ENCODE data around the gene IKZF5. TPM values are rescaled to one million over a fixed set of nuclear protein-coding genes. Genes with fewer than 3 reads are reported as not detected.

IKZF5 gene
- total and polyA plus RNA-seq, 2 donors (not counting 1 experiment from before 2014, with no cell fraction given) = 15.8 to 24.6 TPM

GRCh38 chr10:123013456-123014419 lies 5.1 kb upstream of the IKZF5 start:
- 93% methylated on average over 42 of the region's 43 CpGs for WGBS (ENCODE audit: insufficient coverage)
- Histone ChIP-seq H2AFZ (ENCODE audit: insufficient read depth, low read depth, low read length, poor library complexity, severe bottlenecking) (no peak overlapping the region), H3K9me3 (ENCODE audit: control extremely low read depth in 1 of 3, control insufficient read depth in 2 of 3, insufficient read depth in 1 of 3, low read length in 2 of 3) (no peaks in the 10 kb centered on the region), H3K27ac (ENCODE audit: low read length in 2 of 2) (no peak overlapping the region), H3K4me3 (ENCODE audit: control extremely low read depth in 1 of 5, extremely low read depth in 1 of 5, insufficient read depth in 1 of 5, low read depth in 2 of 5, low read length in 4 of 5) (no peak overlapping the region), H3K79me2 (ENCODE audit: control insufficient read depth, insufficient read depth, low read length) (peaks cover 23% of the 10 kb centered on the region), H3K4me2 (replicated peaks; ENCODE audit: low read depth, low read length, poor library complexity, severe bottlenecking) (no peak overlapping the region), H3K27me3 (replicated peaks in 1 of 4; ENCODE audit: control extremely low read depth in 1 of 4, control insufficient read depth in 3 of 4, insufficient read depth in 4 of 4, low read length in 3 of 4) (no peaks in the 10 kb centered on the region), H3K4me1 (ENCODE audit: control insufficient read depth in 2 of 2, insufficient read depth in 2 of 2, low read length in 2 of 2) (peaks cover 11 to 13% of the 10 kb centered on the region in 2 donors), H3K36me3 (replicated peaks in 1 of 2; ENCODE audit: control extremely low read depth in 1 of 2, control insufficient read depth in 1 of 2, extremely low read depth in 1 of 2, insufficient read depth in 2 of 2, low read length in 1 of 2) (no peaks in the 10 kb centered on the region), H3K9ac (ENCODE audit: low read length) (no peak overlapping the region), H4K20me1 (ENCODE audit: control insufficient read depth, insufficient read depth, low read length, poor library complexity, severe bottlenecking) (no peaks in the 10 kb centered on the region)
- no peak for DNase-seq
- intact Hi-C loops (cut with micrococcal nuclease) = no loop called here
- TF ChIP-seq, protein P1, sequence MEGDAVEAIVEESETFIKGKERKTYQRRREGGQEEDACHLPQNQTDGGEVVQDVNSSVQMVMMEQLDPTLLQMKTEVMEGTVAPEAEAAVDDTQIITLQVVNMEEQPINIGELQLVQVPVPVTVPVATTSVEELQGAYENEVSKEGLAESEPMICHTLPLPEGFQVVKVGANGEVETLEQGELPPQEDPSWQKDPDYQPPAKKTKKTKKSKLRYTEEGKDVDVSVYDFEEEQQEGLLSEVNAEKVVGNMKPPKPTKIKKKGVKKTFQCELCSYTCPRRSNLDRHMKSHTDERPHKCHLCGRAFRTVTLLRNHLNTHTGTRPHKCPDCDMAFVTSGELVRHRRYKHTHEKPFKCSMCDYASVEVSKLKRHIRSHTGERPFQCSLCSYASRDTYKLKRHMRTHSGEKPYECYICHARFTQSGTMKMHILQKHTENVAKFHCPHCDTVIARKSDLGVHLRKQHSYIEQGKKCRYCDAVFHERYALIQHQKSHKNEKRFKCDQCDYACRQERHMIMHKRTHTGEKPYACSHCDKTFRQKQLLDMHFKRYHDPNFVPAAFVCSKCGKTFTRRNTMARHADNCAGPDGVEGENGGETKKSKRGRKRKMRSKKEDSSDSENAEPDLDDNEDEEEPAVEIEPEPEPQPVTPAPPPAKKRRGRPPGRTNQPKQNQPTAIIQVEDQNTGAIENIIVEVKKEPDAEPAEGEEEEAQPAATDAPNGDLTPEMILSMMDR (IDR thresholded peaks at IDR 0.05) = no peak
- no peak for TF ChIP-seq EZH2 (IDR thresholded peaks at IDR 0.05; ENCODE audit: borderline replicate concordance, insufficient read depth, low read depth, low read length, poor library complexity, severe bottlenecking)
- ChIA-PET POLR2A (no interaction called here), CTCF (interaction anchor here (1.2 kb wide), 1 partner anchor 30 kb away, joined by 3 read pairs; no protein-coding TSS in a partner anchor)
- Mint-ChIP-seq H3K9me3 (ENCODE audit: insufficient read depth) (no peaks in the 10 kb centered on the region), H3K4me1 (peaks cover 19% of the 10 kb centered on the region), H3K4me3 (no peak overlapping the region), H3K27ac (no peak overlapping the region), H3K27me3 (no peaks in the 10 kb centered on the region)
- no peak for ATAC-seq (ENCODE audit: low read depth)

DNA sequence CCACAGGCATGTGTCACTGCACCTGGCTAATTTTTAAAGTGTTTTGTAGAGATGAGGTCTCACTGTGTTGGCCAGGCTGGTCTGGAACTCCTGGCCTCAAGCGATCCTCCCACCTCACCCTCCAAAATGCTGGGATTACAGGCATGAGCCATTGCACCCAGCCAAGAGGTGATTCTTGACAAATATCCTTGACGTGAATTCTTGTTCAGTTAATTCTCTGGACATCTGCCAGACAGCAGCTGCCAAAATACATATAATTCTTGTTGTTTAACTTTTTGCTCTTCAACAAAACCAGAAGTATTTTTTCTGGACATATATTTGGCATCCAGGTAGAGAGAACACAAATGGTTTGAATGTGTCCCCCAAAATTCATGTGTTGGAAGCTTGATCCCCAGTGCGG lies 3.4 kb upstream of the IKZF5 start:
- Histone ChIP-seq H3K27ac (ENCODE audit: low read length in 2 of 2) (no peak overlapping the region), H3K4me2 (replicated peaks; ENCODE audit: low read depth, low read length, poor library complexity, severe bottlenecking) (no peak overlapping the region), H3K36me3 (replicated peaks in 1 of 2; ENCODE audit: control extremely low read depth in 1 of 2, control insufficient read depth in 1 of 2, extremely low read depth in 1 of 2, insufficient read depth in 2 of 2, low read length in 1 of 2) (no peaks in the 10 kb centered on the region), H3K79me2 (ENCODE audit: control insufficient read depth, insufficient read depth, low read length) (peaks cover 38% of the 10 kb centered on the region), H3K4me3 (ENCODE audit: control extremely low read depth in 1 of 5, extremely low read depth in 1 of 5, insufficient read depth in 1 of 5, low read depth in 2 of 5, low read length in 4 of 5) (no peak overlapping the region), H2AFZ (ENCODE audit: insufficient read depth, low read depth, low read length, poor library complexity, severe bottlenecking) (no peak overlapping the region), H3K4me1 (ENCODE audit: control insufficient read depth in 2 of 2, insufficient read depth in 2 of 2, low read length in 2 of 2) (peaks cover 21 to 22% of the 10 kb centered on the region in 2 donors), H3K9me3 (ENCODE audit: control extremely low read depth in 1 of 3, control insufficient read depth in 2 of 3, insufficient read depth in 1 of 3, low read length in 2 of 3) (no peaks in the 10 kb centered on the region), H3K9ac (ENCODE audit: low read length) (no peak overlapping the region), H4K20me1 (ENCODE audit: control insufficient read depth, insufficient read depth, low read length, poor library complexity, severe bottlenecking) (no peaks in the 10 kb centered on the region), H3K27me3 (replicated peaks in 1 of 4; ENCODE audit: control extremely low read depth in 1 of 4, control insufficient read depth in 3 of 4, insufficient read depth in 4 of 4, low read length in 3 of 4) (no peaks in the 10 kb centered on the region)
- 100% methylated on average over 2 of the region's 3 CpGs for WGBS (ENCODE audit: insufficient coverage)
- intact Hi-C loops (cut with micrococcal nuclease) = no loop called here
- no peaks in the 10 kb centered on the region for H3K9me3 Mint-ChIP-seq (ENCODE audit: insufficient read depth)
- no peak overlapping the region for H3K27ac Mint-ChIP-seq
- ChIA-PET POLR2A (no interaction called here), CTCF (interaction anchor here (1.2 kb wide), 1 partner anchor 31 kb away, joined by 3 read pairs; no protein-coding TSS in a partner anchor)
- H3K27me3 Mint-ChIP-seq = no peaks in the 10 kb centered on the region
- DNase-seq (no peak), ATAC-seq (ENCODE audit: low read depth) (no peak)
- TF ChIP-seq, protein P1 (IDR thresholded peaks at IDR 0.05) = no peak
- no peak for TF ChIP-seq EZH2 (IDR thresholded peaks at IDR 0.05; ENCODE audit: borderline replicate concordance, insufficient read depth, low read depth, low read length, poor library complexity, severe bottlenecking)
- peaks cover 31% of the 10 kb centered on the region for H3K4me1 Mint-ChIP-seq
- H3K4me3 Mint-ChIP-seq = no peak overlapping the region

All from B cell (primary cell).